ENCODE results near the gene CHD1.

CHD1 gene

DNA sequence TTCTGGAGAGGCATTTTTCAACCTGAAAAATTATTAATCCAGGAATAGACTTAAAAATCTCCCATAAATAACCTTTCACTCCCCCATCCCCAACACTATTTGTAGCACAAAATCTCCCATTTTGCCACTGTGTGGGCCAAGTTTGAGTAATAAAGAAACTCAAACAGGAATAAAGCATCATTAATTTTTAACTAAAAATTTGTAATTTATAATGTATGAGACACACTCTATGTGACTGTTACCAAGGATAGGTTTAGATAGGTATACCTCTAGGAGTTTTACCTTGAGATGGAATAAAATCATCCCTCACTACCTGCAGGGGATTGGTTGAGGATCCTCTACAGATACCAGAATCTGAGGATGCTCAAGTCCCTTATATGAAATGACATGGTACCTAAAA, 30.1 kb downstream of the CHD1 start:
- no peak for DNase-seq

DNA sequence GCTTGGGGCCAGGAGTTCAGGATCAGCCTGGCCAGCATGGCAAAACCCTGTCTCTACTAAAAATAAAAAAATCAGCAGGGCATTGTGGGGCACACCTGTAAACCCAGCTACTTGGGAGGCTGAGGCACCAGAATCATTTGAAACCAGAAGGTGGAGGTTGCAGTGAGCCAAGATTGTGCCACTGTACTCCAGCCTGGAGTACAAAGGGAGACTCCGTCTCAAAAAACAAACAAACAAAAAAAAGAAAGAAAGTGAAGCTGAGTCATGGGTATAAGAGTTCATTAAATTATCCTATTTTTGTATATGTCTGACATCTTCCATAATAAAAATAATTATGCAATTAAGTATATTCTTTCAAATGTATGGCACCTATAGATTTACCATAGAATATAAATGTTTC, 37.2 kb downstream of the CHD1 start:
- DNase-seq: no peak

DNA sequence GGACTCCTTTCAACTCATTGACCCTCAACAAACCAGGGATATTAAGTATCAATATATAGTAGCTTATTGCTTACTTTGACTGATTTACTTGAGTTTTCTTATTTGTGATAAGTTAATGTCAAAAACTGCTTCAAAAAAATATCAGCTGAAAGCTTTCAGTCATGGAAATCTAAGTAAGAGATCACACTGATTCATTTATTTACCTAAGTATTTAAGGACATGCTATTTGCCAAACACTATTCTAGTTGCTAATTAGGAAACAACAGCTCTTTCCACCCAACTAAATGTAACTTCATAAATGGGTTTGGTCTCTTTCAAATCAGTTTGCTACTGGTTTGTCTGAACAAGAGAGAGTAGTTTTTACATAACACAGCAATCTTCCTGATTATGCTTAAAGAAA, 48.2 kb downstream of the CHD1 start:
- DNase-seq: no peak

DNA sequence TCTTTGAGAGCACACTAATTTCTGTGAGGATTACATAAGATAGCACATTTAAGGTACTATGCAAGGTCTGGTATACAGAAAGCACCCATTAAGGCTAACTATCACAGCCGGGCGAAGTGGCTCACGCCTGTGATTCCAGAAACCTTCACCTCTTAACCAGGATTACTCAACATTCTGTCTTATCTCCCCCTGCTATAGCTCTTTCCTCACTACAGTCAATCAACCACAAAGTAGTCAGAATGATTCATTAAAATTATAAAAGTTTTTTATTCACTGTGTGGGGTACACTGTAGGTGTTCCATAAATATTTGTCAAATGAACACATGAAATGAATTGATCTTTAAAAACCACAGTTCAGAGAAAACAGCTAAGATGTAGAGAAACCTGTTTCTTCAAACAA, 48.7 kb downstream of the CHD1 start:
- DNase-seq: peak in 1 of 4 experiments; percentile 3

DNA sequence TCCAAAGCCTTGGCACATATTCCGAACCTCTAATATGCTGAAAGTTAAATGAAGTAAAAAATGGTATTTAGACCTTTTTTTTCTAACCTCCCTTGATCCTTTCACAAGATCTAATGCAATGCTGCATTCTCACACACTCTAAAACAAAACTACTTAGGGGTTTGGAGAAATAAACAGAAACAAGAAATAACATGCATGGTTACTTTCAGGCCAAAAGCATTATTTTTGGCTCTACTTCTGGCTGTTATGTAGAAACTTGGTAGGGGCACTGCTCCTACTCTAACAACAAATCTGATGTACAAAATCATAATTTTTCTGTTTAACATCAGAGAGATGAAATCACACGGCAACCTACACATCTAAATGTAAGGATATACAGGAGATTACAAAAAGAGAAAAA, 51.2 kb downstream of the CHD1 start:
- DNase-seq: no peak

DNA sequence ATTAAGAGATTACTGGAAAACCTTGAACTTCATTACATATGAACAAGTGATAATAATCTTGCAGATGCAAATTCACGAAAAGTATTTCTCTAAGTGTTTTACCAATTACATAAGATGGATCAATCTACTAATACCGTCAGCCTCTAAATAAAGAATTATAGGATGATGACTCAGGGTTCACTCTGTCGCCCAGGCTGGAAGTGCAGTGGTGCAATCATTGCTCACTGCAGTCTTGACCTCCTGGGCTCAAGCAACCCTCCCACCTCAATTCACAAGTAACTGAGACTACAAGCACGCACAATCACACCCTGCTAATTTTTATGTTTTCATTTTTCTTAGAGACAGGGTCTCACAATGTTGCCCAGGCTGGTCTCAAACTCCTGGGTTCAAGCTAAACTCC, 56.1 kb downstream of the CHD1 start:
- no peak for DNase-seq

DNA sequence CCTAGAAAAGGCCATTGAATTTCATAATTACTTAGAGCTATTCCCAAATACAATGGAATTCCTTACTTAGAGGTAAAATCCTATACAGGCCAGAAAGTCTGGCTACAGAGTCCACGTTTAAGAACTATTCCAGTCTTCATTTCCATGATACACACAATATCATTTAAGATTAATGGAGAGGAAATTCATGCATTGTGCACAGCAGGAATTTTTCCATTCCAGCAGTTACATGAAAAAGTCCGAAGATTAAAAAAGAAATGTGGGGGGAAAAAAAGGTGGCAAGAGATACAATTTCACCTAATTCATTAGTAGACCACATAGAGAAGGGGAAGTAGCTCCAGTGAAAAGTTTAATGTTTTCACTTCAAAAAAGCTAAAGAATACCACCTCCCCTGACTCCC, 63.1 kb downstream of the CHD1 start:
- no peak for DNase-seq

DNA sequence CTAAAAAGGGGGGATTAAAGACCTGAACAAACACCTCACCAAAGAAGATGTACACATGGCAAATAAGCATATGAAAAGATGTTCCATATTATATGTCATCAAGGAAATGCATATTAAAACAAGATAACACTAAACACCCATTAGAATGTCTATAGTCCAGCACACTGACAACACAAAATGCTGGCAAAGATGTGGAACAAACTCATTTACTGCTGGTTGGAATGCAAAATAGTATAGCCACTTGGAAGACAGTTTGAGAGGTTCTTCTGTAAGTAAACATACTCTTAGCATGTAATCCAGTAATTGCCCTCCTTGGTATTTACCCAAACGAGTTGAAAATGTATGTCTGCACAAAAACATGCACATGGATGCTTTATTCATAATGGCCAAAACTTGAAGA, 81.8 kb downstream of the CHD1 start:
- no peak for DNase-seq

DNA sequence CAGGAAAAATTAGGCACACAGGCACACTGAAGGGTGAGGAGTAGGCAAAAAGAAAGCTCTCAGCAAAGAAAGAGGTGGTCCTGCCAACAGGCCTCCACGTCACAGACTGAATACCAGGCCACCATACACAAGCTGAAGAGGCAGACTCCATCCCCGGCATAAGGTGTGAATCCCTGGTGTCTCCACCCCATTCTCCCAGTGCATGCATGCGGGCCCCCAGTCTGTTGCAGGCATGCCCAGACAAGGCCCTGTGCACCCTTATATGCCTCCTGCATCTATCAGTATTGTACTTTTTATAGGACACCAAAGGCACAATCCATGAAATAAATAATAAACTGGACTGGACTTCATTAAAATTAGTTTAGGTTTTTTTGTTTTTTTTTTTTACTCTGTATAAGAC, 82.3 kb downstream of the CHD1 start:
- no peak for DNase-seq

DNA sequence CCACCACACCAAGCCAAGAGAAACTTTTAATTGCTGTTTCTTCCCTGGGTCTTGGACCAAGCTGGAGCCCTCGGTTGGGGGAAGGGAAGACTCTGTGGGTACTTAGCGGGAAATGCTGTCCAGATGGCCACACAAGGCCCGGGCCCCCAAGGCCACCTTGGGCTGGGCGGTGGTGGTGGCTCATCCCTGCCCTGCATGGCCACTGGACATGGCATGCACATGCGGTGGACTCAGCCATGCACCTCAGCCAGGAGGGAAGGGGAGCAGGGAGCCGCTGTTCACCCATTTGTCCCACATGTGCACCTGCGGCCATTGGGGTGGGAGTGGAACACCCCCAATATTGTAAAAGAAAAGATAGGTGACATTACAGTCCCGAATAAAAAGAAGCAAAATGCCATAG, 82.9 kb downstream of the CHD1 start:
- DNase-seq: no peak

DNA sequence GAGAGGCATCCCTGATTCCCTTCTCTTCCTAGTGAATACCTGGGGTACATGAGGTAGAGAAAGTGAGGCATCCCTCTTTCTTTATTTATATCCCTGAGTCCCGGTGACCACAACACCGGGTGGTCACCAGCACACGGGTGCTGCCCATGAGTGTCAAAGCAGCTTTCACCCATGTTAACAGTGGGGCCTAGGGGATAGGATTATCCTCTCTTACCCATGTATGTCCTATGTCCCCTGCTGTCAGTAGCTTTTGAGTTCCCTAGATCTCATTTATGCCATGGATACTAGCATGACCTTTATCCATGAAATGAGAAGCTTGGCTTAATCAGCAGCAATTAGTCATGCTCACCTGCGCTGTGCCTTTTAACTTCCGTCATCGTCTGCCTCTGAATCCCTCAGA, 83.9 kb downstream of the CHD1 start:
- no peak for DNase-seq

DNA sequence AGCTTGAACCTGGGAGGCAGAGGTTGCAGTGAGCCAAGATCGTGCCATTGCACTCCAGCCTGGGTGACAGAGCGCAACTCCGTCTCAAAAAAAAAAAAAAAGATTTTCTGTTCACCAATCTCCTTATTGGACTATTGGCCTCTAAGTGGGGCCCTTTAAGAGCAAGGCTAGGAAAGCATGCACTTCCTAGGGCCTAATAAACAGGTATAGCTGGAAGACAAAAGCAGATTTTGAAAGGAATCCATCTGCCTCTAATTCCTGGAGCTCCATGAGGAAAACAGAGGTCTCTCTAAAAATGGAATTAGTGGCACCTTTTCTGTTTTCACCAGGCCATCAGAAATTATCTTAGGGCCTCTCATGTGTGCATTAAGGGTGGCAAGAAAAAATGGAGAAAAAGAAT, 85.3 kb downstream of the CHD1 start:
- no peak for DNase-seq

DNA sequence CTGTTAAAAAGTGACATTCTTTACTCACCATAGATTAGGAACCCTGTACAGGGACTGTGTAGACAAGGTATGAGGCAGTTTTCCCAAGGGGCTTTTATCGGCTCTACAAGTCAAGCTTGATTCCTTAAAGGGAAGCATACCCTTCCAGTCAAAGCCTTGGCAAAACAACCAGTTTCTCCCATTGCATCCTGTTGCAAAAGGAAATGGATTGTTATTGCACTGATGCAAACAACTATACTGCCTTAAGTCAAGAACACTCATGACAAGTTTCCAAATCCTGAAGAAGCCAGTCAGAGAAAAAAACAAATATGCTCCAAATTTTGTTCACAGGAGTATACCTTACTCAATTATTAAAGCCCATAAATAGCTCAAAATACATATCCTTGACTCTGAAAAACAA, 87.9 kb downstream of the CHD1 start:
- DNase-seq: no peak

DNA sequence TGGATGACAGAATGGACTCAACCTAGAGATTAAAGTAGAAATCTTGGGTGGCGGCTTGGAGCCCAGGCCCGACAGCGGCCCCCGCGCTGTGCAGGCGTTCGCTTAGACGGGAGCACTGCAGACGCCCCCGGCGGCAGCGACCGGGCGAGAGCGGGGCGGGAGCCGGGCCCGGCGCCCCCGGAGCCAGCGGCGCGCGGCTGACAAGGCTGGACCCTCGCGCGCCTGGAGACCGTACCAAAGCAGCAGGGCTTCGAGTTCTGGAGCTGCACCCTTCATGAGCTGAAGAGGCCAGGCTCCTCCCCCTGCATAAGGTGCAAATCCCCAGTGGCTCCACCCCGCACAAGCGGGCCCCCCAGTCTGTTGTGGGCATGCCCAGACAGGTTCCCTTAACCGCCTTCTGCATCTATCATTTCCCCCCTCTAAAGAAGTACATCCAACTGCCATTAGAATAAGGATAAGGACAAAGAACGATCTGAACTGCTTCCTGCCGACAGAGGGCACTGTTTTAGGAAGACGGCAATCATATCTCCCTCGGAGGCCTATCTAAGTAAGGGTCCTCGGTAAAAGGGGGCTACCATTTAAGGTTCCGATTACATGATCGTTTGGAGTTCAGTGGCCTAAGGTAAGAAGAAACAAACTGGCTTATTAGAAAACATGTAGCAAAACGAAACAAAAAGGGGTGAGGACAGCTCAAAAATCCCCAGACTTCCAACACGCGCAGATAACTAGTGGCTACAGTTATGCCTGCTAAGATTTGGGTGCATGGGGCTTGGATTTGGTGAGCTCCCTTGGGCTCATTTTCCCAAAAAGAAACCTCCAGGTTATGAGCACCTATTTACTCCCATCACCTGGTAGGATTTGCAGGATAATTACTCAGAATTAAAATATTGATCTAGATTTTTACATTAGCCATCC, 89.1 kb downstream of the CHD1 start:
- no peak for DNase-seq

DNA sequence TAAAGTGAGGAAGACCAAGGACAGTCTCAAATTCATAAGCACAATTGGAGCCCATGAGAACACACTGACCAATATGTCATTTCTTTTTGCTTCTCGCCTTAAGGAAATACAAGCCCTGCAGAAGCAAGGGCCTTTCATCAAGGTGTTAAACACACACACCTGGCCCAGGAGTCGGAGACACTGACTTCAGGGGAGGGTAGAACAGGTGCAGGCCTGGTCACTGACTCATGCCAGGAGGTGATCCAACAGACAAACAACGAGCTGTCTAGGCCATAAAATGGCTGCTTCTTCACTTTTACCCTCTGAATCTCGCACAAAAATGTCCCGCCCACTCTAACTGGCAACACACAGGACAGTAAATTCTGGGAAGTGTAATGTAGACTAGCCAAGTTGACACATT, 92.6 kb downstream of the CHD1 start:
- no peak for DNase-seq

DNA sequence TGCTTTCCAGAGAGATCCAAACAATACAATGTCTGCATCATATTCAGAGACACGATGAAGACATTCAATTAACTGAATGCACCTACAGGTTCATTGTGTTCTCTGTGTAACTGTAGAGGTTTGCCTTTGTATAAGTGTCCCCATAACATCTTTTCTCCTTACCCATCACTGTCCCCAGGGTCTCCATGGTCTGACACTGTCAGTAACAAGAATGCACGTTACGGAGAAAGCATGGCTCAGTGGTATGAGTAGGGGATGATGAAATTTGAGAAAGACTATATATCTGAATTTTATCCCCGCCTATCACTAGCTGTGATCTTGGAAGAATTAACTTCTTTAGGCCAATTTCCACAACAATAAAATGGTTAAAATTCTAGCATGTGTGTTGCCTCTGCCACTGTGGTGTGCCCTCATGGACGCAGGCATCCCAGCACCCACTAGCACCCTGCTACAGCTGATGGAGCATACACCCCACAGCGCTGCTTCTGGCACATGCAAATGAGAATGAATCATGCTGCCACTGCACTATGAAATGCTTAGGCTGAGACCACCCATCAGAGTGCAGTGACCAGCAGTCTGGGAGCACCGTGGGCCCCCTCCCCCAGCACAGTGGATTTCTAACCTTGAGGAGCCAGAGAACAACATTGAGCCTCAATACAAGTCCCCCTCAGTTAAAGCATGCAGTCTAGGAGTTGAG, 101.1 kb downstream of the CHD1 start:
- DNase-seq: no peak

DNA sequence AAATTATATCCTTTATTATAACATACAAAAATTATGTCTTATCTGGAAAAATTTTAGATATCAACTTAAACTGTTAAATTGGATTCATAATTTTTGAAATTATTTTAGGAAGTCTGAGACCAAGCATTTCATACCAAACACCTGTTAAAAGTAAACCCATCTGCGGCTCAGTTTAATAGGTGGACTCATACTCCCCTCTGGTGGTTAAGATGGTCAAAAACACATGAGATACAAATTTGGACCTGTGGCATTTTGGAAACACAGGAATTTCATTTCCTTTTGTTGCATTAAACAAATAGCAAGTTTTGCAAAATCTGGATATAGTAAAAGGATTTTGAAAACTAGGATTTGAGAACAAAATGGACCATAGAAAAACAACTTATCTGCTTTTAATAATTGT, 101.6 kb downstream of the CHD1 start:
- no peak for DNase-seq

DNA sequence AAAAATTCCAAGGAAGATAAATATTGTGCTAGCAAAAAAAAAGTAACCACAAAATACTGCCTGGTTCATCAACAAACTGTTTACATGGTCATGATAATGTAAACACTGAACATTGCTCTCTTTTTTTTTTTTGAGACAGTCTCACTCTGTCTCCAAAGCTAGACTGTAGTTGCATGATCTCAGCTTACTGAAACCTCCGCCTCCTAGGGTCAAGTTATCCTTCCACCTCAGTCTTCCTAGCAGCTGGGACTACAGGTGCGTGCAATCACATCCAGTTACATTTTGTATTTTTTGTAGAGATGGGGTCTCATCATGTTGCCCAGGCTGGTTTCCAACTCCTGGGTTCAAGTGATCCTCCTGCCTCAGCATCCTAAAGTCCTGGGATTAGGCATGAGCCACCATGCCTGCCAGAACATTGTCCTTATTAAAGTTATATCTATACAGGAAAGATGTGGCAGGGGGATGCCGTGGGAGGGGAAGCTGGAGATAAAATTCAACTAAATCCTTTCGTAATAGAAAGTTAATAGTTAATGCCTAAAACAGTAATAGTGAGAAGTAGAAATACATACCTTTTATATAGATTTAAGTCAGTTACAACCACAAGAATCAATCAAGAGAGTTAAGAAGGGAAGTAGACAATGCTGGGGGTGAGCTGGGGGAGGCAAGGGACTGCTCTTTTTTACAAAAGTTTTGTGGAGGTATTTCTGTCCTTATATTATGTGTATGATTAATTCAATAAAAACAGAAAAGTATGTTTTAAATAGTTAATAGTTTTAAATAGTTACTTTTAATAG, 103.0 kb downstream of the CHD1 start:
- no peak for DNase-seq

DNA sequence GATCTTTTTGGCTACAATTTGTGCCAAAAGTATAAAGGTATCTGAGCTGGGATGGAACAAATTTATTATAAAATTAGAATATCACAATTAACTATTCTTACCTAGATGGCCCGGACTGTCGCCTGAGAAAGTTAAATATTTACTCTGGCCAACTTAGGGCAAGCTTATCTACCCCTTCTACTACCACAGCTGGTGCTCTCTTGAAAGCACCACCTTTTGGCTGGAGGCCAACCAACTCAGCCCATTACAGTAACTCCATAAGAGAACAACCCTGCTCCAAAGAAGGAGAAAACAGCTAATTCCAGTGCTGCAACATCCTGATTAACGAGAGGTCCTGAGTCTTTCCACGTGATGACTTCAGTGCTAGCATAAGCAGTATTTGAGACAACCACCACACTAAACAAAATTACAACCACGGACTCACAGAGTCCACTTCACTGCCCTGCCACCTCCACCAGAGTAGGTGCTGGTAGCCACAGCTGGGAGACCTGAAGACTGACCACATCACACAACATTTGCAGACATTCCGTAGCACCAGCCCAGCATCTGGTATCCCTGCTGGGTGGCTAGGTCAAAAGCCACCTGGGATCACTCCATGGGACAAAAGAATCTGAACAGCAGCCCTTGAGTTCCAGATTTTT, 112.1 kb downstream of the CHD1 start:
- no peak for DNase-seq

DNA sequence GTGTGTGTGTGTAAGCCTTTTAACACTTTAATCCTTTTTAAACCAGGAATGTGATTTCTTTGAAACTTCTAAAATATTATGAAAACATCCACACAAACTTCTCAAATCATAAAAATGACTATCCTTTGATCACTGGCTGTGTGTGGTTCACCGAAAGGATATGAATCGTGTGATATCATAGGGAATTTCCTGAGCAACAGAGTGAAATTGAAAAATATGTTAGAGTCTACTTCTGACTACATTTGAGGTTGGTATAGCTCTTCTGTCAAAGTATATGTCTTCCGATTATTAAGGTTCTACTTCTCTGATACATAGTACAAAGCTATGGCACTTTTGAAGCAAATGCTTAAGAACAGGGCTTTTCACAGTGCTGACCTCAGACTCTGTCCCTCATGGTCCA, 115.1 kb downstream of the CHD1 start:
- DNase-seq: no peak

DNA sequence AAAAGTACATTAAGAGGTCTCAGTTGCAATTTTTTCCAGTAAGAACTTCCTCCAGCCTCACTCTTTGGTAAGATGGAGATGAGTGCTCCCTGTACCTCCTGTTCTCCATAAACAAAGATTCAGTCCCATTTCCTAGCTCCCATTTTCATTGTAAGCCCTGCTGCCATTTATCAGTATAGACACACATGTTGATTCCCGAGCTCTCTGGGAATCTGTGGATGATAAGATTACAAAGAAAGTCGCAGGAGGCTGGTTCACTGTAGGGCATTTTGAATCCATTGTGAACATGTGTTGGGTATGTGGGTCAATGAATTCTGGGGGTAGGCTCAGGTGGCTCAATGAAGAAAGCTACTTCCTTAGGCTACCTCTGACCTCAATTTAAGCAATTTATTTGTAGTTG, 118.6 kb downstream of the CHD1 start:
- no peak for DNase-seq

DNA sequence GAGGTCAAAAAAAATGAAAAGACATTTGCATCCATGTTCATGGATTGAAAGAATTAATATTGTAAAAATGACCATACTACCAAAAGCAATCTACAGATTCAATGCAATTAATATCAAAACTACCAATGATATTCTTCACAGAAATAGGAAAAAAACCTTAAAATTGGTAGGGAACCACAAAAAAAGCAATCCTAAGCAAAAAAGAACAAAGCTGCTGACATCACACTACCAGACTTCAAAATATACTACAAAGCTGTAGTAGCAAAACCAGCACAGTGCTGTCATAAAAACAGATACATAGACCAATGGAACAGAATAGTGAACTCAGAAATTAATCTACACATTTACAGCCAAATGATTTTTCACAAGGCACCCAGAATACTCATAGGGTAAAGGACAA, 121.0 kb downstream of the CHD1 start:
- no peak for DNase-seq

DNA sequence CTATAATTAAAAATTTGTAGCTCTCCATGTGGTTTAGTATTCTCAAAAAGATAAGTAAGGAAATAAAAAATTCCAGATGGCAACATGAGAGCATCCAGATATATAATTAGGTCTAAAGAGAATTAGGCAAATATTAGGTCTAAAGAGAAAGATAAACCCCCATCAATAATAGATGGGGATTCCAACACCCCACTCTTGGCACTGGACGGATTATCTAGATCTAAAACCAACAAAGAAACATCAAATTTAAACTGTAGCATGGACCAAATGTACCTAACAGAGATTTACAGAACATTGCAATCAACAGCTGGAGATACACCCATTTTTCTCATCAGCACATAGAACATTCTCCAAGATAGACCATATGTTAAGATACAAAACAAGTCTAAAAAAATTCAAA, 123.7 kb downstream of the CHD1 start:
- DNase-seq: no peak

All from activated CD4-positive, CD25-positive, alpha-beta regulatory T cell (primary cell).